NB4 (cell line): ENCODE results near the gene FAM120B.
A peak's percentile ranks its signal among the peaks of the same experiment; 100 is the strongest.

ENCODE experiments used
- DNase-seq: peaks from one replicate; pipeline ENCODE4 v3.0.0; 2010; ENCODE audit warnings: low read depth
- H3K4me3 ChIP-seq: one replicate; pipeline ENCODE4 v1.5.1; 2011; ENCODE audit warnings: mild to moderate bottlenecking, low read depth, low read length, moderate library complexity
- CTCF ChIP-seq: IDR thresholded peaks from one replicate; pipeline ENCODE4 v1.5.1; 2012; ENCODE audit warnings: low read depth, low read length
- MAX ChIP-seq: IDR thresholded peaks from 2 replicates; pipeline ENCODE4 v1.6.1; 2011; ENCODE audit warnings: low read depth, low read length
- MYC ChIP-seq: IDR thresholded peaks from 2 replicates; pipeline ENCODE4 v1.6.1; 2011; ENCODE audit warnings: low read depth, low read length
- POLR2A ChIP-seq: IDR thresholded peaks from 2 replicates; pipeline ENCODE4 v1.6.1; 2011; ENCODE audit warnings: mild to moderate bottlenecking; ENCODE audit not compliant: insufficient read length; ENCODE audit errors: extremely low read depth

The FAM120B gene

GRCh38 chr6:170288091-170288631, 18.4 kb upstream of the FAM120B start:
- TF ChIP-seq CTCF = no peak
- TF ChIP-seq POLR2A = no peak
- no peak for TF ChIP-seq MAX
- TF ChIP-seq MYC = no peak
- DNase-seq = no peak
- no peak overlapping the region for H3K4me3 ChIP-seq

- TF ChIP-seq POLR2A (no peak), CTCF (no peak), MYC (no peak), MAX (no peak)
- no peak for DNase-seq
- H3K4me3 ChIP-seq = no peak overlapping the region
Observed at GRCh38 chr6:170288852-170289179, 17.7 kb upstream of the FAM120B start.

GRCh38 chr6:170289180-170289931, 17.2 kb upstream of the FAM120B start:
- H3K4me3 ChIP-seq = peak overlapping the region; percentile 67
- DNase-seq = peak; percentile 50

GRCh38 chr6:170289951-170290295, 16.6 kb upstream of the FAM120B start:
- DNase-seq = no peak

More at GRCh38 chr6:170289180-170289931, 17.2 kb upstream of the FAM120B start:
- no peak for TF ChIP-seq MAX
- TF ChIP-seq CTCF = no peak

GRCh38 chr6:170290296-170291128, 16.0 kb upstream of the FAM120B start, which contains the start of gene DLL1:
Gene DLL1 (minus strand): TSS chr6:170291078. CDS start chr6:170290139, 939 bp downstream.
- H3K4me3 ChIP-seq = peak within 1 kb of the TSS; percentile 67
- DNase-seq = peak; percentile 84
- TF ChIP-seq CTCF (no peak), MYC (no peak), MAX (peak; percentile 25; the same call in 1 of the 2 replicates), POLR2A (peak; percentile 60)

More at GRCh38 chr6:170289951-170290295, 16.6 kb upstream of the FAM120B start:
- TF ChIP-seq CTCF = no peak
- peak overlapping the region; percentile 67 for H3K4me3 ChIP-seq
